ENCODE results near the gene TDRD7.

GRCh38 chr9:97459326-97459725 is 47.4 kb downstream of the TDRD7 start:
- TF ChIP-seq GABPA (IDR thresholded peaks at IDR 0.05; ENCODE audit: borderline replicate concordance, insufficient read depth, low read length) (no peak), CTCF (IDR thresholded peaks at IDR 0.05; ENCODE audit: control extremely low read depth in 1 of 3, insufficient read depth in 1 of 3, low read depth in 1 of 3, low read length in 3 of 3) (no peak), SIN3A (conservative IDR thresholded peaks at IDR 0.05 in 1 of 2, IDR thresholded peaks at IDR 0.05 in 1 of 2; ENCODE audit: low read depth in 1 of 2, low read length in 2 of 2) (no peak), EZH2 (IDR thresholded peaks at IDR 0.05; ENCODE audit: low read depth, low read length, severe bottlenecking) (no peak), CEBPB (IDR thresholded peaks at IDR 0.05; ENCODE audit: low read depth, low read length) (no peak), POLR2A (IDR thresholded peaks at IDR 0.05; ENCODE audit: control extremely low read depth in 1 of 2, low read depth in 2 of 2, low read length in 2 of 2) (no peak), SP4 (IDR thresholded peaks at IDR 0.05; ENCODE audit: low read length) (no peak), MAX (IDR thresholded peaks at IDR 0.05) (no peak), SAP30 (IDR thresholded peaks at IDR 0.05; ENCODE audit: insufficient read depth, insufficient replicate concordance, low read length) (no peak), MAFK (IDR thresholded peaks at IDR 0.05; ENCODE audit: low read depth, low read length) (no peak), RAD21 (IDR thresholded peaks at IDR 0.05 in 1 of 2, conservative IDR thresholded peaks at IDR 0.05 in 1 of 2; ENCODE audit: low read depth in 2 of 2, low read length in 2 of 2) (no peak), GTF2F1 (IDR thresholded peaks at IDR 0.05; ENCODE audit: borderline replicate concordance, low read depth, low read length) (no peak)

Data from H1 (cell line).